Prostate gland (tissue), 2 donors: Measurements from ENCODE around the gene SH3BP4.
"Not testable (repeated sequence)": the region's sequence is repeated elsewhere in the genome, so short reads cannot be mapped to it uniquely, and the experiment has no call there.

ENCODE experiments used
- POLR2A ChIP-seq: fragments of 450-650 bp; IDR thresholded peaks from one replicate; pipeline ENCODE4 v1.6.1; 2016; ENCODE audit warnings: antibody characterized with exemption, mild to moderate bottlenecking
- TF ChIP-seq, protein P1 (sequence below), 4 experiments: fragments of 200-600 bp in 2 of 4; fragments of 450-650 bp in 2 of 4; sonication (generic) in 2 of 4; IDR thresholded peaks; 1 replicate in 3 of 4; 2 replicates in 1 of 4; pipeline ENCODE4 v1.5.1; 2016 to 2019; ENCODE audit warnings: antibody characterized with exemption in 4 of 4, mild to moderate bottlenecking in 2 of 4, moderate library complexity in 2 of 4

DNA sequence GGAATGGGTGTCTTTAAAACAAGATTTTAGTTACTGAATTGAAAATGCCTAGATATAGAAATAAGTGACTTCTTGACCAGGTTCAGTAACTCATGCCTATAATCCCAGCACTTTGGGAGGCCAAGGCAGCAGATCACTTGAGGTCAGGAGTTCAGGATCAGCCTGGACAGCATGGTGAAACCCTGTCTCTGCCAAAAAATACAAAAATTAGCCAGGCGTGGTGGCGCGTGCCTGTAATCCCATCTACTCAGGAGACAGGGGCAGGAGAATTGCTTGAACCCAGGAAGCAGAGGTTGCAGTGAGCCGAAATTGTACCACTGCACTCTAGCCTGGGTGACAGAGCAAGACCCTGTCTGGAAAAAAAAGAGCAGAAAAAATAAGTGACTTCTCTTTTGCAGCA is 68.3 kb downstream of the SH3BP4 start:
- TF ChIP-seq, protein P1, sequence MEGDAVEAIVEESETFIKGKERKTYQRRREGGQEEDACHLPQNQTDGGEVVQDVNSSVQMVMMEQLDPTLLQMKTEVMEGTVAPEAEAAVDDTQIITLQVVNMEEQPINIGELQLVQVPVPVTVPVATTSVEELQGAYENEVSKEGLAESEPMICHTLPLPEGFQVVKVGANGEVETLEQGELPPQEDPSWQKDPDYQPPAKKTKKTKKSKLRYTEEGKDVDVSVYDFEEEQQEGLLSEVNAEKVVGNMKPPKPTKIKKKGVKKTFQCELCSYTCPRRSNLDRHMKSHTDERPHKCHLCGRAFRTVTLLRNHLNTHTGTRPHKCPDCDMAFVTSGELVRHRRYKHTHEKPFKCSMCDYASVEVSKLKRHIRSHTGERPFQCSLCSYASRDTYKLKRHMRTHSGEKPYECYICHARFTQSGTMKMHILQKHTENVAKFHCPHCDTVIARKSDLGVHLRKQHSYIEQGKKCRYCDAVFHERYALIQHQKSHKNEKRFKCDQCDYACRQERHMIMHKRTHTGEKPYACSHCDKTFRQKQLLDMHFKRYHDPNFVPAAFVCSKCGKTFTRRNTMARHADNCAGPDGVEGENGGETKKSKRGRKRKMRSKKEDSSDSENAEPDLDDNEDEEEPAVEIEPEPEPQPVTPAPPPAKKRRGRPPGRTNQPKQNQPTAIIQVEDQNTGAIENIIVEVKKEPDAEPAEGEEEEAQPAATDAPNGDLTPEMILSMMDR (IDR thresholded peaks at IDR 0.05) = not testable (repeated sequence)
- not testable (repeated sequence) for TF ChIP-seq POLR2A
